OCI-M2 (cell line): ENCODE measurements around the gene TAF13.

Source experiments
- DNase-seq: peaks from one replicate; lab custom pipeline; 2025; ENCODE audit not compliant: unreplicated experiment; lab: John Stamatoyannopoulos, UW

Gene TAF13, protein sequence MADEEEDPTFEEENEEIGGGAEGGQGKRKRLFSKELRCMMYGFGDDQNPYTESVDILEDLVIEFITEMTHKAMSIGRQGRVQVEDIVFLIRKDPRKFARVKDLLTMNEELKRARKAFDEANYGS

DNA sequence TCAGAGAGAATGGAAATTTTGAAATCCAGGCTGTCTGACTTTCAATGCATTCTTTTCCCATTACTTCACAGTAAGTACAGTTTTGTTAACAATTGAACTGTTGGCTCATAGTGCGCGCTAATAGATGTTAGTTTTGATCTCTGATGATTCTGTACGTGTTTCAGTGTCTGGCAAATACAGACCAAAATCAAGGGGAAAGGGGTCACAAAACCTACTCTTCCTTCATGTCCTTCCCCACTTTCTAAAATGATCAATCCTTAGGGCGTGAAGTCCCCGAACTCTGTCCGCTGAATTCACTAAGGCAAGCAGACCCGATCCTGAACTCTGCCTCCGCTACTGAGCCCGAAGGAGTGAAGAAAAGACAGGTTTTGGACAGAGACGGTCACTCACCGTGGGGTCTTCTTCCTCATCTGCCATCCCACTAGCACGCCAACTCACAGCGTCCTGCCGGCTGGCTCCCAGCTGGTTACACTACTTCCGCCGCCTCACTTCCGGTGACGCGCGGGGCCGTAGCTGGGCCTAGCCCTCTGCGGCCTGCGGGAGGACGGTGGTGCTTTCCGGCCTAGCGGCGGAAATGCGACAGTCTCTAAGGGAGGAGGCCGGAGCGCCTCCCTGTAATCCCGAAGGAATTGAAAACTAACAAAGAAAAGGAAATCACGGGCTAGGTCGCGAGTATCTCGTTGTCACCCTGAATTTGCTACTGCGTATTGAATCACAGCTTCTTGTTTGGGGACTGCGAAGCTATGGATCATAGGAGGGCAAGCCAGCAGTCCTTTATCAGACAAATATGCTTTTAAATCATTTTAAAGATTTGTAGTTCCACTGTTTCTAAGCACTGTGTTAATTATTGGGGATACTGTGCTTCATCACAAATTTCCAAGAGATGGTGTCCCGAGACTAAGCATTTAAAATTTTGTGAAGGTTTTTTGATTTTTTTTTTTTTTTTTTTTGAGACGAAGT lies at the start of gene TAF13:
TAF13 (minus strand) TSS at position 473 of the 960 bp plus-strand sequence; CDS start at position 417, 56 bp downstream.
- DNase-seq = peak; percentile 21

DNA sequence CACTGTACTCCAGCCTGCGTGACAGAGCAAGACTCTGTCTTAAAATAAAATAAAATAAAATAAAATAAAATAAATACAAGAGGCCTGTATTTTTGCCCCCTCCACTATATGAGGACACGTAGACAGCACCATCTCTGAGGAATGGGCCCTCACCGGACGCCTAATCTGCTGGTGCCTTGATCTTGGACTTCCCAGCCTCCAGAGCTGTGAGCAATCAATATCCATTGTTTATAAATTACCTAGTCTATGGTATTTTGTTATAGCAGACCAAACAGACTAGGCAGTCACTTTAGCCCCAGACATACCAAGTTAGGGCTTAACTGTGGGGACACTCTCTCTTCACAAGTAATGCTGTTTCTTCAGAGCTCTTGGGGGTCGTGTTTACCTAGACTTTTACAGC lies 44.6 kb upstream of the TAF13 start:
- no peak for DNase-seq

DNA sequence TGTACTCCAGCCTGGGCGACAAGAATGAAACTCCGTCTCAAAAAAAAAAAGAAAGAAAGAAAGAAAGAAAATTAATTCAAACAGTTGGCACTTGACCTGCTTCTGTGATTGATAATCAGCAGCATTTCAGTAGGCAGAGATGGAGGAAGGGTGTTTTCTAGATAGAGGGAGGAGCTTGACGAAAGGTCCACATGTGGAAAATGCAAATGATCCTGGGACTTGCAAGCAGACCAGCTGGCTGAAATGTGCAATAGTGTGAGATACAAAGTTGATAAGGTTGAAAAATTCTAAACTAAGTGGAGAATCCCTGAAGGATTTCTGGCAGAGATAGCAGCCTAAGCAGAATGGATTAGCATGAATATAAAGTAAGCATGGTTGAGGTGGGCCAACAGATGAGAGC lies 42.3 kb upstream of the TAF13 start:
- DNase-seq = no peak

DNA sequence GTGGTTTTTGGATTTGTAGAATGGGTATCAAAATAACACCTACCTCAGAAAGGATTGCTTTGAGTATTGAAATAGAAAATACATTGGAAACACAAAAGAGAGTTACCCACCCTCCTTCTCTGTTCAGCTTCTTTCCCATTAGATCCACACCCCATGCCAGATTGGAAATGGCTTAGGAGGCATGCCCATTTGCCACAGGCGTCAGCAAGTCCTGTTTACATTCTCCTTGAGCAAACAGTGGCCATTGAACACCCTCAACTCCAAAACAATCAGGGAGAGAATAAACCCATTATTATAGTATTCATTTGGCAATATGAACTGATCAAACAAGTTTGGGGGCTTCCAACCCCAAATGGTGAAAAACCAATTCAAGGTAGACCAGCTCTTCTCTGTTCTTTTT lies 40.5 kb upstream of the TAF13 start:
- no peak for DNase-seq

DNA sequence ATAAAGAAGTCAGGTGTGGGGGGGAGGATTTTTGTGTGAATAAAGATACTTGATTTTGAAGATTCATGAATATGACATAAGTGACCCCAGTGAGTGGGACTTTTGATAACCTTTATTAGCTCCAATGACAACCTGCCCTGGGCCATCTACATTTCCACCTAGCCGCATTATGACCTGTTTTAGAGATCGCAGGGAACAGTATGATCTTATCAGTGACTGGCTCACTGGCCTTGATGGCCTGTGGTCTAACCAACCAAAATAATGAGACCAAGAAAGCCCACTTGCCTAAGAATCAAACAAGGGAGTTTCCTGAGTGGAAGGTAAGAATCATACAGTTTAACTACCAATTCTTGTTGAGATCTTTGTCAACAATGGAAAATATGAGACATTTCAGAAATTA lies 39.9 kb upstream of the TAF13 start:
- DNase-seq = no peak

DNA sequence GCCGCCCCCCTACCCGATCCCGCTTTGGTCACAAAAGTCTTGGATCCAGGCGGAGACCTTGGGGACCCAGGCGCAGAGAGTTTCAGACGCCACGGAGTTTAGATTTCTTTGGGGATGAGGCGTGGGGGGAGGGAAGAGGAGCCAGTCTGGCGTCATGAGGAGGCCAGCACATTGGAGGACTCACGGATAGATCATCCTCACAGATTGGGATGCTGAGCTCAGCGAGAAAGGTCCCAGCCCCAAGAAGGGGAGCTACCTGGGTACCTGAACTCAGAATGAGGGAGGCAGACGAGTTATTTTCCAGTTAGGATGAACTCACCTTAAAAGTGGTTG lies 38.5 kb upstream of the TAF13 start:
- DNase-seq = no peak

DNA sequence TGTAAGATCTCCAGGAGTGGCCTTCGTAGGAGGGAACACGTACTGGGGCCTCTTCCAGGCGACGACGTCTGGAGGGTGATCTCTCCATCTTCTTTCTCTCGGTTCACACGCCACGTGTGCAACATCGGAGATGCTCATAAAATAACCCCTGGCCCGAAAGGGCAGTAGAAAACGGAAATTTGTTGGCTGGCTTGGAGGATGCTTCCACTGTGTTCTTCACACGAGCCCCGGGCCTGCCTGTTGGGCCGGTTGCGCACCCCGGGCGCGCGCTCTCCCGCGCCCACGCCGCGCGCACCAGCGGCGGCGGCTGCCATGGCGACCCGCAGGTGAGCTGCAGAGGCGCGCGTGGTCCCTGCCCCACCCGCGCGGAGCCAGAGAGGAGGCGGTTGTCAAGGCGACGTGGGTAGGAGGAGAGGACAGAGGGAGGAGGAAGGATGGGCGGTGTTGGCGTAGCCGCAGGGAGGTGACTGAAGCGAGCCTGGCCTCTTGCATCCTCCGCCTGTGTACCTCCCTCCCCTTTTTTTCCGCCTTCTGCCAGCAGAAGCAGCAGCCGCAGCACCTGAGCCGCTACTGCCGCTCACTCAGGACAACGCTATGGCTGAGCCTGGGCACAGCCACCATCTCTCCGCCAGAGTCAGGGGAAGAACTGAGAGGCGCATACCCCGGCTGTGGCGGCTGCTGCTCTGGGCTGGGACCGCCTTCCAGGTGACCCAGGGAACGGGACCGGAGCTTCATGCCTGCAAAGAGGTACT lies 38.0 kb upstream of the TAF13 start, which contains the start of gene ELAPOR1:
ELAPOR1 (plus strand) TSS at position 526 of the 752 bp plus-strand sequence; CDS start at position 595, 69 bp downstream.
- DNase-seq = no peak

DNA sequence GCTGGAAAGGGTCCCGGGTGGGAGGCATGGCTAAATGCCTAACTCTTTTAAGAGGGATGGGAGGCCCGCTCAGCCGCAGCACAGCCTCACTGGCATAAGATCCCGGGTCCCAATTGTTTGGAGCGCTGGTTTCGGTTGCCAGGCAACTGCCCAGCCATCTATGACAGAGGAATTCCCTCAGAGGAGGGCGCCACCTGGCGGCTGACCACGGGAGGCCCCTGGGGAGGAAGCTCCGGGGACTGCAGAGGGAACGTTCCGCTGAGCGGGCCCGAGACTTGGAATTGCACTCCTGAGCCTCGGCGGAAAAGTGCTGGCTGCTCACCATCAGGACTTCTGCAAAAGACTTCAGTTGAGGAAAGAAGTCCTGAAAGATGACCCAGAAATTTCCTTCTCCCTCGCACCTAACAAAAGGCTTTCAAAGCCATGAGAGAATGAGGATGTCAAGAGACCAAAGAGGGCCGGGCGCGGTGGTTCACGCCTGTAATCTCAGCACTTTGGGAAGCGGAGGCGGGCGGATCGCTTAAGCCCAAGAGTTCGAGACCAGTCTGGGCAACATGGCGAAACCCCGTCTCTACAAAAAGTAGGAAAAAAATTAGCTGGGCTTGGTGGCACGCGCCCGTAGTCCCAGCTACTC lies 37.0 kb upstream of the TAF13 start:
- peak; percentile 61 for DNase-seq

DNA sequence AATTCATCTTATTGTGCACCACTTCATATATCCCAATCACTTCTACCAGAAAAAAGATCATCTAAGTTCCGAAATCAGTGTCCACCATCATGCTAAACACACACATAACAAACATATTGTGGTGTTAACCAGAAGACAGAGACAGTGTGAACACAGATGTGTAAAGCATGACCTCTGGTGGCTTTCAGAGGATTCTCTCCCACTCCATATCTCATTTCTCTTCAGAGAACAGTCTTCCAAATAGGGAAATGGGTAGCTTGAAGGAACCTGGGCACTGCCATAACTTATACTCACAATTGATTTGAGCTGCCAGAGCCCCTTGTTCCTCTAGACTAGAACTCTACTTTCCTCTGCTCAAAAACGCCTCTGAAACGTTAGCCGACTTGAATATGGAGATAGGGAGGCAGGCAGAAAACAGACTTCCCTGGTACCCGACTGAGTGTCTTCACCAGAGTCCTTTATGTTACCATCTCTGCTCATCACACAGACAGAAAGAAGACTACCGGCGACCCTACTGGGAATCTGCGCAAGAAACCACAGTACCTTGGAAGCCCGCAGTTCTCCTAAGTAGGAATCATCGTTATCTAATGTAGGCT lies 36.4 kb upstream of the TAF13 start:
- no peak for DNase-seq

DNA sequence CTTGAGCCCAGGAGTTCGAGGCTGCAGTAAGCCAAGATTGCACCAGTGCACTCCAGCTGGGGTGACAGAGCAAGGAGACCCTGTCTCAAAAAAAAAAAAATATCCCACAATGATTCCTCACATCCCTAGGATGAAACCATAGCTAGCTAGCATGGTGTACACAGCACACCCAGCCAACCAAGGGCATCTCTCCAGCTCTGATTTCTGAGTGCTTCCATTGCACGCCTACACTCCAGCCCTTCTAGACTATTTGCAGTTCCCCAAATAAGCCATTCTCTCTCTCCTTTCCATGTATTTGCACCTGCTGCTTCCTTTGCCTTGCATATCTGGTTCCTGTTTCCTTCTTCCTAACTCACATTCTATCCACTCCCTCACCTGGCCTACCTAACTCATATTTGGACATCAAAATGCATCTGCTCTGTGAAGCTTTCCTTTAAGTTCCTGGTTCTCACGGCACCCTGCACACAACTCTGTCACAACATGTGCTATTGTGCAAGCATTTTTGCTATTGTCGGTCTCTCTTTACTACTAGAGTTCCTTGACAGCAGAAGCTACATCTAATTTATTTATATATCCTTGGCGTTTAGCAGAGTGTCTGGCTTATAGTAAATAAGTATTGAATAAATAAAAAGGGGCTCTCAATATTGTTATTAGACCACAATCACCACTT lies 35.7 kb upstream of the TAF13 start:
- DNase-seq = no peak

DNA sequence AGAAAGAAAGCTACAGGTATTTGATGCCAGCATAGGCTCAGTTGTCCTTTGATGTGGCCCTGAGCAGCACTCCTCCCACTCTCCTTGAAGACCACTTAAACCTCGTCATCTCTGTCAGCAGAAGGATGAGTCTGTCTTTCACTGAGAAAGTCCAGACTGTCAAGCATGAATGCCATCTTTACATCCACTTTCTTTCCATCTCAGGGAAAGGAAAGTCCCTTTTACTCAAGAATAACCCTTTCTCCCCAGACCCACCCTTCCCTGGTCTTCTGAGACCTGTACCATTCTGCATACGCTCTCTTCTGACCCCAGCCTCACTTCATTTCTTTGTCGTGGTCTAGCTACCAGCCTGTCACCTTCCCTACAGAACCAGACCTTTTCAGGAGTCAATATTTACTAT lies 34.1 kb upstream of the TAF13 start:
- no peak for DNase-seq

DNA sequence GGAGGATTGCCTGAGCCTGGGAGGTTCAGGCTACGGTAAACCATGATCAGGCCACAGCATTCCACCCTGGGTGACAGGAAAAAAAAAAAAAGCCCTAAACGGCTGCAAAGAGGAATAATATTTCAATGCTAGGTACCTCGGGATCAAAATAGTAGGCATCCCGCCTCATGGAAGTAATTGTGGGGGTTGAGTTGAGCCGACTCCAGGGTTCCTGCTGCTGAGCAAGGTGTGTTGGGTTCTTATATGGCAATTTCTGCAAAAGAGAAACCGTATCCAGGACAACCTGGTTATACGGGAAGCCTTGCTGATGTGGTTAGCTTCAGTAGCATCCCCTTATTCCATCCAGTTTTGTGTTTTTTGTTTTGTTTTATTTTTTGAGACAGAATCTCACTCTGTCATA lies 32.0 kb upstream of the TAF13 start:
- DNase-seq = no peak

DNA sequence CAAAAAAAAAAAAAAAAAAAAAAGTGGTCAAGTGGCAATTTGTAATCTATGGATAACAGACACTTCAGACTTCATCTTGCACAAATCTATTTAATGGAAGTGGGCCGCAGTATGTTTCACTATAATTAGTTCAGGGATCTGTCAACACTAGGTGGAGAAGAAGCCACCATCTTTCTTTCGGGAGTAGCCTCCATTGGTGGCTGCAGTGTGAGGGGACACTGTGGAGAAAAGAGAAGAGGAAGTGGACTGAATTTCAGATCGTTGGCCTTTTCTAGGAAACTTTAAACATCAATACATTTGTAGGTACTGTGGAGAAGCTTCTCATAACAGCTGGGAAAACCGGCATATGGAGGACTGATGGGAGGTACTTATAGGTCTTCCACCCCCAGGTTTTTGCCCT lies 30.1 kb upstream of the TAF13 start:
- no peak for DNase-seq

DNA sequence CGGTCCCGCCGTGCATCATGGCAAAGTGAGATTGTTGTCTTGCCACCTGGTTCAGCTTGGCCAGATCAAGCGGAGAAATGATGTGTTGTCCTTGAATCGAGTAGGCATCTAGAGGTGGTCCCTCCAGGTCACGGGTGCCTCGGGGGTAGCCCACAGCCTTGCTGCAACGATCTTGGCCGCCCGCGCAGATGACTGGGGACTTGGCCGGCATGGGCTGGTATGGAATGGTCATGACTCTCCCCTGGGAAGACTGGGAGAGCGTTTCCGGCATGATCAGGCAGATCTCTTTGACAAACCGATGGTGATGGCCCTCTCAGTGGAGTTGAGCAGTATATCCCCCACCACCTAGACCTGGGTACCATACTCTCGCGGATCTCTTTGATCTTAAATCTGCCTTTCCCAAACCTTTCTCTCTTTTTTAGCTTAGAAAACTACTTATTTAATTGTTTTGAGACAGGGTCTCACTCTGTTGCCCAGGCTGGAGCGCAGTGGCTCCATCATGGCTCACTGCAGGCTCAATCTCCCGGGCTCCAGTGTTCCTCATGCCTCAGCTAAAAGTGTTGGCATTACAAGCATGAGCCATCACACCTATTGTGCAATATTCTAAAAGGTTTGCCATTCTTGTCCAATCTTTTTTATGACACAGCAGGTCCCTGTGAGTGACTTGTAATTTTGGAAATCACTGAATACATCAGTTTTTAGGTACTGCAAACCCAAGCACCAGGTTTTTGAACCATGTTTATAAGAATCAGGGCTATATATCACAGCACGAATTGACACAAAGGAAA lies 28.8 kb upstream of the TAF13 start:
- DNase-seq = no peak

DNA sequence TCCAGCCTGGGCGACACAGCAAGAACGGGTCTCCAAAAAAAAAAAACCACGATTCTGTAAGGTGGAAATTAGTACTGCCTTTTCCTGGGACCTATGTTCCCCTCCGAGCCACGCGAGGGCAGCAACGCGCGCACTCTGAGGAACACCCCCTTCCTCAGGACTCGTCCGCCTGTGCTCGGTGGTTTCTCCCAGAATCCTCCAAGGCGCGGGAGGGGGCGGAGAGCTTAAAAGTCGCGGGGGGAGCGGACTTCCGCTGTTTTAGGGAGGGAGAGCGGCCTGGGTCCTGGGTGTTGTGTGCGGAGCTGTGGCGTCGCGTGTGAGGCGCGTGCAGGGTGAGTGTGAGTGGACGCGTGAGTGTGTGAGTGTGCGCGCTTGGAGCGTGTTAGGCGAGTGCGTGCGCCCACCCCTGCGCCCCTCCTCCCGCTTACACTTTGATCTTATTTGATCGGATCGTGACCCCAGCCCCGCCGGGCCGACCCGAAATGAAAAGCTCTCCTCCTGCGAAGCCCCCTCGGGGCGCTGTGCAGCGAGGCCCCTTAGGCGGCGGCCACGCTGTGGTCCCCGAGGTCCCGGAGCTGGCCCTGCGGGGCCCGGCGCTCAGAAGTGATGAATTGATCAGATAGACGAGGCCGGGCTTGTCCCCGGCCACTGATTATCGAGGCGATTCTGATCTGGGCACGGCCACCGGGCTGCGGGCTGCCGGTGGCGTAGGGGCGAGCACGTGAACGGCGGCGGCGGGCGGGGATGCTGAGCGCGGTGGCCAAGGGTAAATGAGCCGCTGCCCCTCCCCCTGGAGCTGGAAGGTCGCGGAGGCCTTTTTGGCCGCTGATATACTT lies 24.4 kb upstream of the TAF13 start:
- DNase-seq = peak; percentile 48

DNA sequence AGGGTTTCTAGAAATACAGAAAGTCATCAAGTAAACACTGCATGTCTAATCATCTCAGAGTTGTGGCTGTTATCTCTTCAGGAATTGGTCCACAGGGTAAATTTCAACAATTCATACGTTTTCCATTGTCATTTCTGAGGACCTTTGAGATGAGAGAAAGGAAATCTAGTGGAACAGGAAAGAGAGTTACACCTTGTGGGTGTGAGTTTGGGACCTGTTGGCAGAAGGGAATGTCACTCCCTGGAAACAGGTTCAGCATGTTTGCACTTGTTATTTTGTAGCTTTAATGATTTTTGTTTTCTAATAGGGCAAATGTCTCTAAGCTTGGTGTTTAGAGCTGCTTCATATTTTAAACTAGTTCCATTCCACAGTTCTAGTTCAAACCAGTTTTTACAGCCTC lies 20.3 kb upstream of the TAF13 start:
- no peak for DNase-seq

DNA sequence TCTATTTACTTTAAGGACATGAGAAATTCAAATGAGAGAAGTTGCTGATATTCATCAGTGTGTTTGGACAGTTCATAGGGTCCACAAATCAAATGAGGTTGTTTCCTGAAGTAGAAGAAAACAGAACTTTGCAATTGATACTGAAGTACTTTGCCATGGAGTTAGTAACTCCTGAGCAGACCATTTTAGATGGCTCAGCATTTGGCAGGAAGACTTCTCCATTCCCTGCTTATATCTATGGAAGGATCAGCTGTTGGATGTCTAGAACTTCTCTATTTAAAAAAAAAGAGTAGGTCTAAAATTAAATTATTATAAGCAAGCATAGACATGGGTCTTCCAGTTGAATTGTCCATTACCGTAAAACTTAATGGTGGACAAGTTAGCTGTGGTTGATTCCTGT lies 19.8 kb upstream of the TAF13 start:
- DNase-seq = no peak

DNA sequence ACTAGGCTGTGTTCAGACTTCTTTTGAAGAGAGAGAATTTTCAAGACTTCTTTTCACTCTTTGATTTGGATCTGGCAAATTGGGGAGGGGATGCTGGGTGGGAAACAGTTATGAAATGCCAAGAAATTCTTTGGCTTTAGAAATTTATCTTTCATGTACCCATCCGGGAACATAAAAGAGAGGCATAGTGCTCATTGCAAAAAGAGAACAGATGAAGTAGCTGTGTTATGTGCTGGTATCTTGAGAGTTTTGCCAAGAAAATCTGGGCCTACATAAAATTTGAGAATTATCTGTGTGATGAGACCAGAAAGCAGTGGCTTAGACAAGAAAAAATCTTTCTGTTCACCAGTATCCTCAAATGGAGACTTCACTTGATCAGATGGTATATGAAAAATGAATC lies 19.1 kb upstream of the TAF13 start:
- DNase-seq = no peak

DNA sequence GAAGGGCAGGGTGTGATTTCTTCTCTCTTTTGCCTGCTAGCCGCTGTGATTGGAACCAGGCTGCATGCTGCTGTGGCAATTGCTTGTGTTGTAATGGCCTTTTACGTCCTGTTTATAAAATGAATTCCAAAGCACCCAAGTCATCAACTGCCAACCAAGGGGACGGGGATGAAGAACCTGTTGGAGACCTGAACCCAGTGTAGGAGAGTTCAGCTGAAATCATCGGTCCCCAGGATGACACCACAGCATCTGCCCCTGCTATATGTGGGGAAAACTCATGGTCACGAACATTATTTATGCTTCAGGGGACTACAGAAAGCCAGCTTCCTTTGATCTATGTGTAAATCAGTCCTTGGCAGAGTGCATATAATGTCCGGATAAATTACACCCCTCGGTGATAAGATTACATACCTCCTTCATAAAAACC lies 18.6 kb upstream of the TAF13 start:
- DNase-seq = no peak
